ENCODE measurements around the gene DDX23. TPM values are rescaled to one million over a fixed set of nuclear protein-coding genes. Genes with fewer than 3 reads are reported as not detected.

The DDX23 gene
- polyA plus RNA-seq, 2 of the 4 experiments (the other 2 are of a cell fraction), result 116 to 132 TPM

DNA sequence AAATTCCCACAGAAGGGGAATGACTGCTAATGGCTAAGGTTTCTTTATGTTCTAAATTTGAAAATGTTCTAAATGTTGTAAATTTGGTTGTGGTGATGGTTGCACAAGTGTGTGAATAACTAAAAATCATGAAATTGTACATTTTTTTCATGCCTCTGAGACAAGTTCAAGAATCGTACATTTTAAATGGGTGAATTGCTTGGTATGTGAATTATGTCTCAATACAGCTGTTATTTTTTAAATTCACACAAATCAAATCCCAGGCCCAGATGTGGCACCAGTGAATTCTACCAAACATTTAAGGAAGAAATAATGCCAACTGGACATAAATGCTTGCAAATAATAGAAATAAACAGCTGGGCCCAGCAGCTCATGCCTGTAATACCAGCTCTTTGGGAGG, 42.3 kb upstream of the DDX23 start:
- POLR2A ChIA-PET, result interaction anchor here (1.1 kb wide), 1 partner anchor 42 kb away, joined by 3 read pairs; the partner anchor contains the start of gene DDX23
- TF ChIP-seq MAFK (IDR thresholded peaks at IDR 0.05; ENCODE audit: partially characterized antibody), result peak; percentile 25
- TF ChIP-seq TP53 (CRISPR knock-in tag; IDR thresholded peaks at IDR 0.05), result no peak
- TF ChIP-seq POLR2A (IDR thresholded peaks at IDR 0.05; ENCODE audit: low read length), result no peak
- no peak for TF ChIP-seq NFE2L2 (conservative IDR thresholded peaks at IDR 0.05; ENCODE audit: low read length)
- TF ChIP-seq FOXS1 (CRISPR knock-in tag; IDR thresholded peaks at IDR 0.05), result no peak
- TF ChIP-seq BHLHE40 (IDR thresholded peaks at IDR 0.05; ENCODE audit: low read depth, low read length), result no peak
- DNase-seq (ENCODE audit: low read depth in 1 of 2, low spot score in 1 of 2) (no peak), FAIRE-seq (no peak), ATAC-seq (no peak)
- WGBS (ENCODE audit: missing lambda C conversion rate), result 72% methylated on average over 1 of the region's 1 CpG
- no peak overlapping the region for H3K4me2 ChIP-seq
- H3K9me3 ChIP-seq, result no peaks in the 10 kb centered on the region
- no peak overlapping the region for H3K27ac ChIP-seq
- H3K4me1 ChIP-seq, result peaks cover 6% of the 10 kb centered on the region; the same call in 2 of the 3 replicates
- H3K4me3 ChIP-seq, result no peak overlapping the region
- CTCF ChIA-PET, result interaction anchor here (1.8 to 4.2 kb wide), 2 partner anchors 9 to 41 kb away, joined by 7 to 34 read pairs; partner anchors contain the start of gene DDX23

DNA sequence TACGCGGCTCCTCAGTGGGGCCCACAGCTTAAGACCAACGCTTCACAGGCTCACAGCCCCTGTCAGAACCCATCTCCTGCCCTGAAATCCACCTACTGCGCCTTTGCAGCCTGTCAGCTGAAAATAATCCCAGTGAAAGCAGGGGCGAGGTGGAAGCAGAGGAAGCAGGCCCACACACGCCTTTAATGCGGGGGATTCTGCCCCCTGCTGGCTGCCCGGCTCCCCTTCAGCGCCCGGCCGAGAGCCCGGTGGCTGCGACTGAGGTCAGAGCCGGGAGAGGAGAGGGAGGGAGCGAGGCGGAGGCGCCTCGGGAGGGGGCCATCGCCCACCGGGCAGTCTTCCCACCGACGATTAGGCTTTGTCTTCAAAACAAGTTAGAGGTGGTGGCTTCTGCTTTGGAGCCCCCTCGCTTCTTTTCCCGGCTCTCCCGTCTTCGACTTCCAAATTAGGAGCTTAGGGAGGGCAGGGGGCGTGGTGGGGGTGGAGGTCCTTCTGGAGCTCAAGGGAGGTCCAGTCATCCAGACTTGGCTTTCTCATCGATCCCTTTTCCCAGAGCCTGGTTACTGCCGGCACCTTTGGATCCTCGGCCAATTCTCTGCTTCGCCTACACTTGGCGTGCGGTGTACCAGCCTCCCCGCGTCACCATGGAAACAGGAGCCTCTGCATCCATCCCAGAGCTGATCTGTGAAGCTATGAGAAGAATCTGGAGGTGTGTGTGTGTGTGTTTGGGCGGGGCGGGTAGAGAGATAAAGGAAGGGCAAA, 38.9 kb upstream of the DDX23 start:
- Histone ChIP-seq H3K4me2 (peak overlapping the region; percentile 86), H3K4me1 (peaks cover 24% of the 10 kb centered on the region), H3K4me3 (peak overlapping the region; percentile 38), H3K9me3 (no peaks in the 10 kb centered on the region), H3K27ac (peak overlapping the region; percentile 51 to 76)
- TF ChIP-seq, protein P1, sequence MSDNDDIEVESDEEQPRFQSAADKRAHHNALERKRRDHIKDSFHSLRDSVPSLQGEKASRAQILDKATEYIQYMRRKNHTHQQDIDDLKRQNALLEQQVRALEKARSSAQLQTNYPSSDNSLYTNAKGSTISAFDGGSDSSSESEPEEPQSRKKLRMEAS (IDR thresholded peaks at IDR 0.05), result 0 out of 2 replicates have a peak, but pooled peaks have one; percentile 22
- TF ChIP-seq, protein P2, sequence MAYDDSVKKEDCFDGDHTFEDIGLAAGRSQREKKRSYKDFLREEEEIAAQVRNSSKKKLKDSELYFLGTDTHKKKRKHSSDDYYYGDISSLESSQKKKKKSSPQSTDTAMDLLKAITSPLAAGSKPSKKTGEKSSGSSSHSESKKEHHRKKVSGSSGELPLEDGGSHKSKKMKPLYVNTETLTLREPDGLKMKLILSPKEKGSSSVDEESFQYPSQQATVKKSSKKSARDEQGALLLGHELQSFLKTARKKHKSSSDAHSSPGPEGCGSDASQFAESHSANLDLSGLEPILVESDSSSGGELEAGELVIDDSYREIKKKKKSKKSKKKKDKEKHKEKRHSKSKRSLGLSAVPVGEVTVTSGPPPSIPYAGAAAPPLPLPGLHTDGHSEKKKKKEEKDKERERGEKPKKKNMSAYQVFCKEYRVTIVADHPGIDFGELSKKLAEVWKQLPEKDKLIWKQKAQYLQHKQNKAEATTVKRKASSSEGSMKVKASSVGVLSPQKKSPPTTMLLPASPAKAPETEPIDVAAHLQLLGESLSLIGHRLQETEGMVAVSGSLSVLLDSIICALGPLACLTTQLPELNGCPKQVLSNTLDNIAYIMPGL (CRISPR knock-in tag; IDR thresholded peaks at IDR 0.05; ENCODE audit: borderline replicate concordance), result 0 out of 2 replicates have a peak, but pooled peaks have one; percentile 61
- TF ChIP-seq TP53 (CRISPR knock-in tag; IDR thresholded peaks at IDR 0.05) (0 out of 2 replicates have a peak, but pooled peaks have one; percentile 30), JUN (IDR thresholded peaks at IDR 0.05) (0 out of 5 replicates have a peak, but pooled peaks of 1 of the 2 experiments have one; percentile 20), JUNB (IDR thresholded peaks at IDR 0.05) (no peak), EHMT2 (IDR thresholded peaks at IDR 0.05; ENCODE audit: low read depth) (no peak), PHF8 (IDR thresholded peaks at IDR 0.05; ENCODE audit: borderline replicate concordance, low read depth) (no peak), NFE2L2 (conservative IDR thresholded peaks at IDR 0.05; ENCODE audit: low read length) (no peak), SMC3 (IDR thresholded peaks at IDR 0.05) (peak; percentile 100), RFX5 (IDR thresholded peaks at IDR 0.05) (no peak), RAD21 (conservative IDR thresholded peaks at IDR 0.05 in 1 of 2, IDR thresholded peaks at IDR 0.05 in 1 of 2) (peak; percentile 98 to 99), FOSL2 (IDR thresholded peaks at IDR 0.05) (no peak), FOSL2 (CRISPR knock-in tag; IDR thresholded peaks at IDR 0.05) (no peak)
- TF ChIP-seq, protein P3, sequence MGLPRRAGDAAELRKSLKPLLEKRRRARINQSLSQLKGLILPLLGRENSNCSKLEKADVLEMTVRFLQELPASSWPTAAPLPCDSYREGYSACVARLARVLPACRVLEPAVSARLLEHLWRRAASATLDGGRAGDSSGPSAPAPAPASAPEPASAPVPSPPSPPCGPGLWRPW (IDR thresholded peaks at IDR 0.05), result no peak
- TF ChIP-seq, protein P4, sequence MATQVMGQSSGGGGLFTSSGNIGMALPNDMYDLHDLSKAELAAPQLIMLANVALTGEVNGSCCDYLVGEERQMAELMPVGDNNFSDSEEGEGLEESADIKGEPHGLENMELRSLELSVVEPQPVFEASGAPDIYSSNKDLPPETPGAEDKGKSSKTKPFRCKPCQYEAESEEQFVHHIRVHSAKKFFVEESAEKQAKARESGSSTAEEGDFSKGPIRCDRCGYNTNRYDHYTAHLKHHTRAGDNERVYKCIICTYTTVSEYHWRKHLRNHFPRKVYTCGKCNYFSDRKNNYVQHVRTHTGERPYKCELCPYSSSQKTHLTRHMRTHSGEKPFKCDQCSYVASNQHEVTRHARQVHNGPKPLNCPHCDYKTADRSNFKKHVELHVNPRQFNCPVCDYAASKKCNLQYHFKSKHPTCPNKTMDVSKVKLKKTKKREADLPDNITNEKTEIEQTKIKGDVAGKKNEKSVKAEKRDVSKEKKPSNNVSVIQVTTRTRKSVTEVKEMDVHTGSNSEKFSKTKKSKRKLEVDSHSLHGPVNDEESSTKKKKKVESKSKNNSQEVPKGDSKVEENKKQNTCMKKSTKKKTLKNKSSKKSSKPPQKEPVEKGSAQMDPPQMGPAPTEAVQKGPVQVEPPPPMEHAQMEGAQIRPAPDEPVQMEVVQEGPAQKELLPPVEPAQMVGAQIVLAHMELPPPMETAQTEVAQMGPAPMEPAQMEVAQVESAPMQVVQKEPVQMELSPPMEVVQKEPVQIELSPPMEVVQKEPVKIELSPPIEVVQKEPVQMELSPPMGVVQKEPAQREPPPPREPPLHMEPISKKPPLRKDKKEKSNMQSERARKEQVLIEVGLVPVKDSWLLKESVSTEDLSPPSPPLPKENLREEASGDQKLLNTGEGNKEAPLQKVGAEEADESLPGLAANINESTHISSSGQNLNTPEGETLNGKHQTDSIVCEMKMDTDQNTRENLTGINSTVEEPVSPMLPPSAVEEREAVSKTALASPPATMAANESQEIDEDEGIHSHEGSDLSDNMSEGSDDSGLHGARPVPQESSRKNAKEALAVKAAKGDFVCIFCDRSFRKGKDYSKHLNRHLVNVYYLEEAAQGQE (IDR thresholded peaks at IDR 0.05), result no peak
- TF ChIP-seq, protein P5, sequence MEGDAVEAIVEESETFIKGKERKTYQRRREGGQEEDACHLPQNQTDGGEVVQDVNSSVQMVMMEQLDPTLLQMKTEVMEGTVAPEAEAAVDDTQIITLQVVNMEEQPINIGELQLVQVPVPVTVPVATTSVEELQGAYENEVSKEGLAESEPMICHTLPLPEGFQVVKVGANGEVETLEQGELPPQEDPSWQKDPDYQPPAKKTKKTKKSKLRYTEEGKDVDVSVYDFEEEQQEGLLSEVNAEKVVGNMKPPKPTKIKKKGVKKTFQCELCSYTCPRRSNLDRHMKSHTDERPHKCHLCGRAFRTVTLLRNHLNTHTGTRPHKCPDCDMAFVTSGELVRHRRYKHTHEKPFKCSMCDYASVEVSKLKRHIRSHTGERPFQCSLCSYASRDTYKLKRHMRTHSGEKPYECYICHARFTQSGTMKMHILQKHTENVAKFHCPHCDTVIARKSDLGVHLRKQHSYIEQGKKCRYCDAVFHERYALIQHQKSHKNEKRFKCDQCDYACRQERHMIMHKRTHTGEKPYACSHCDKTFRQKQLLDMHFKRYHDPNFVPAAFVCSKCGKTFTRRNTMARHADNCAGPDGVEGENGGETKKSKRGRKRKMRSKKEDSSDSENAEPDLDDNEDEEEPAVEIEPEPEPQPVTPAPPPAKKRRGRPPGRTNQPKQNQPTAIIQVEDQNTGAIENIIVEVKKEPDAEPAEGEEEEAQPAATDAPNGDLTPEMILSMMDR (IDR thresholded peaks at IDR 0.05), result peak; percentile 94
- CTCF ChIA-PET, result interaction anchor here (0.6 to 33.1 kb wide), 41 partner anchors 11 to 380 kb away, joined by 3 to 1365 read pairs (median 9); partner anchors contain the start of genes CCNT1, DDX23, DHH and FKBP11
- peak in 1 of 2 experiments; percentile 80 for DNase-seq (ENCODE audit: low read depth in 1 of 2, low spot score in 1 of 2)
- ATAC-seq, result peak; percentile 97 to 98
- 19% methylated on average over 34 of the region's 37 CpGs for WGBS (ENCODE audit: missing lambda C conversion rate)
- no peak for FAIRE-seq
- POLR2A ChIA-PET, result interaction anchor here (1.0 to 3.7 kb wide), 5 partner anchors 8 to 38 kb away, joined by 3 to 63 read pairs (median 4); partner anchors contain the start of genes DDX23 and RND1
